OCI-LY3 (cell line): ENCODE data around the gene TFDP1.
A peak's percentile ranks its signal among the peaks of the same experiment; 100 is the strongest.

Experiments used
- H2AFZ ChIP-seq: fragments of 200-600, 300-600 bp; shearing (Covaris generic); 2 replicates; pipeline ENCODE4 v1.6.0; 2014; ENCODE audit warnings: antibody characterized with exemption, low read depth, low read length
- H3K27ac ChIP-seq: fragments of 200-600, 300-600 bp; sonication (generic); 2 replicates; pipeline ENCODE4 v1.5.1; 2014; ENCODE audit warnings: mild to moderate bottlenecking, low read length, moderate library complexity, mixed read lengths
- H3K27me3 ChIP-seq: fragments of 200-600, 300-600 bp; sonication (generic); 2 replicates; pipeline ENCODE4 v1.6.1; 2014; ENCODE audit warnings: low read depth, low read length, mixed read lengths
- H3K36me3 ChIP-seq: fragments of 200-600, 300-600 bp; sonication (generic); replicated peaks from 2 replicates; pipeline ENCODE3; 2014; ENCODE audit warnings: low read depth, low read length, mixed read lengths
- H3K4me1 ChIP-seq: fragments of 300-600, 200-600 bp; sonication (generic); 2 replicates; pipeline ENCODE4 v1.6.1; 2014; ENCODE audit warnings: low read length, mixed read lengths
- H3K4me2 ChIP-seq: fragments of 200-600, 300-600 bp; sonication (generic); 2 replicates; pipeline ENCODE4 v1.6.1; 2014; ENCODE audit warnings: low read length, mixed read lengths
- H3K4me3 ChIP-seq: fragments of 300-600, 200-600 bp; sonication (generic); 2 replicates; pipeline ENCODE4 v1.5.1; 2014; ENCODE audit warnings: antibody characterized with exemption, mild to moderate bottlenecking, low read length, moderate library complexity
- H3K79me2 ChIP-seq: fragments of 300-600, 200-600 bp; shearing (Covaris generic); 2 replicates; pipeline ENCODE4 v1.6.1; 2014; ENCODE audit warnings: mild to moderate bottlenecking, low read length, mixed read lengths
- H3K9ac ChIP-seq: fragments of 300-600, 200-600 bp; shearing (Covaris generic); 2 replicates; pipeline ENCODE4 v1.6.0; 2014; ENCODE audit warnings: mild to moderate bottlenecking, low read length, moderate library complexity
- H3K9me3 ChIP-seq: fragments of 200-600, 300-600 bp; shearing (Covaris generic); 2 replicates; pipeline ENCODE4 v1.6.1; 2014; ENCODE audit warnings: low read length, mixed read lengths; ENCODE audit not compliant: insufficient read depth
- H4K20me1 ChIP-seq: fragments of 200-600, 300-600 bp; sonication (generic); 2 replicates; pipeline ENCODE4 v1.6.1; 2016; ENCODE audit warnings: low read length, mixed read lengths; ENCODE audit not compliant: insufficient read depth
- EZH2phosphoT487 ChIP-seq: fragments of 200-600 bp; shearing (Covaris generic); IDR thresholded peaks from 2 replicates; pipeline ENCODE4 v1.6.1; 2018; ENCODE audit warnings: antibody characterized with exemption, mixed run types, low read depth
- TF ChIP-seq, protein P1 (sequence below): fragments of 200-600, 300-600 bp; sonication (generic); IDR thresholded peaks from 2 replicates; pipeline ENCODE4 v1.5.1; 2014; ENCODE audit warnings: antibody characterized with exemption, low read length, low read depth

The TFDP1 gene, protein sequence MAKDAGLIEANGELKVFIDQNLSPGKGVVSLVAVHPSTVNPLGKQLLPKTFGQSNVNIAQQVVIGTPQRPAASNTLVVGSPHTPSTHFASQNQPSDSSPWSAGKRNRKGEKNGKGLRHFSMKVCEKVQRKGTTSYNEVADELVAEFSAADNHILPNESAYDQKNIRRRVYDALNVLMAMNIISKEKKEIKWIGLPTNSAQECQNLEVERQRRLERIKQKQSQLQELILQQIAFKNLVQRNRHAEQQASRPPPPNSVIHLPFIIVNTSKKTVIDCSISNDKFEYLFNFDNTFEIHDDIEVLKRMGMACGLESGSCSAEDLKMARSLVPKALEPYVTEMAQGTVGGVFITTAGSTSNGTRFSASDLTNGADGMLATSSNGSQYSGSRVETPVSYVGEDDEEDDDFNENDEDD

GRCh38 chr13:113584205-113584869, at the start of gene TFDP1:
Gene TFDP1, plus strand, starts transcription at chr13:113584753. Its CDS starts 1,085 bp downstream, at chr13:113585838.
- peak within 1 kb of the TSS; percentile 85 for H3K9ac ChIP-seq
- peak within 1 kb of the TSS; percentile 71; the same call in 1 of the 2 replicates for H2AFZ ChIP-seq
- TF ChIP-seq, protein P1, sequence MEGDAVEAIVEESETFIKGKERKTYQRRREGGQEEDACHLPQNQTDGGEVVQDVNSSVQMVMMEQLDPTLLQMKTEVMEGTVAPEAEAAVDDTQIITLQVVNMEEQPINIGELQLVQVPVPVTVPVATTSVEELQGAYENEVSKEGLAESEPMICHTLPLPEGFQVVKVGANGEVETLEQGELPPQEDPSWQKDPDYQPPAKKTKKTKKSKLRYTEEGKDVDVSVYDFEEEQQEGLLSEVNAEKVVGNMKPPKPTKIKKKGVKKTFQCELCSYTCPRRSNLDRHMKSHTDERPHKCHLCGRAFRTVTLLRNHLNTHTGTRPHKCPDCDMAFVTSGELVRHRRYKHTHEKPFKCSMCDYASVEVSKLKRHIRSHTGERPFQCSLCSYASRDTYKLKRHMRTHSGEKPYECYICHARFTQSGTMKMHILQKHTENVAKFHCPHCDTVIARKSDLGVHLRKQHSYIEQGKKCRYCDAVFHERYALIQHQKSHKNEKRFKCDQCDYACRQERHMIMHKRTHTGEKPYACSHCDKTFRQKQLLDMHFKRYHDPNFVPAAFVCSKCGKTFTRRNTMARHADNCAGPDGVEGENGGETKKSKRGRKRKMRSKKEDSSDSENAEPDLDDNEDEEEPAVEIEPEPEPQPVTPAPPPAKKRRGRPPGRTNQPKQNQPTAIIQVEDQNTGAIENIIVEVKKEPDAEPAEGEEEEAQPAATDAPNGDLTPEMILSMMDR, result no peak
- no peak for TF ChIP-seq EZH2phosphoT487
- H3K4me1 ChIP-seq, result peaks cover 15% of the 10 kb centered on the region
- H3K9me3 ChIP-seq, result no peaks in the 10 kb centered on the region
- H3K27me3 ChIP-seq, result no peaks in the 10 kb centered on the region
- H4K20me1 ChIP-seq, result peaks cover 35% of the 10 kb centered on the region
- peaks cover 31% of the 10 kb centered on the region for H3K36me3 ChIP-seq
- peaks cover 52% of the 10 kb centered on the region for H3K79me2 ChIP-seq
- H3K27ac ChIP-seq, result peak within 1 kb of the TSS; percentile 30
- H3K4me2 ChIP-seq, result peak within 1 kb of the TSS; percentile 93
- peak within 1 kb of the TSS; percentile 96 for H3K4me3 ChIP-seq

DNA sequence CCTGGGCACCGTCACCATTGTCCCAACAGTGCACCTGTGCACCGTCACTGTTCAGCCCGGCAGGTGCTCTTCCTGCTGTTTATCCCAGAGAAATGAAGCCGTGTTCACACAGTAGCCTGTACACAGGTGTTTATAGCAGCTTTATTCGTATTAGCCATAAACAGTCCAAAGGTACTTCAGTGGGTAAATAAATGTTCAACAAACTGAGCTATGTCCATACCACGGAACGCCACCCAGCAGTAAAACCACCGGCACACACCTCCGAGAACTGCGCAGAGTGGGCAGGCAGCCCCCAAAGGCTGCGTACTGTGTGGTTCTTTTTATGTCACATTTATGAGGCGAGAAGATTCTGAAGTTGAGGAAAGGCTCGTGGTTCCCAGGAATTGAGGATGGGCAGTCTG, 49.2 kb upstream of the TFDP1 start:
- no peak overlapping the region for H3K4me3 ChIP-seq
- H3K27me3 ChIP-seq, result no peaks in the 10 kb centered on the region
- H3K27ac ChIP-seq, result no peak overlapping the region
- H3K9ac ChIP-seq, result no peak overlapping the region
- H3K4me1 ChIP-seq, result no peaks in the 10 kb centered on the region
- no peaks in the 10 kb centered on the region for H3K9me3 ChIP-seq
- H3K79me2 ChIP-seq, result no peaks in the 10 kb centered on the region
- H4K20me1 ChIP-seq, result no peaks in the 10 kb centered on the region; the same call in 1 of the 2 replicates
- no peak for TF ChIP-seq EZH2phosphoT487
- TF ChIP-seq, protein P1, result no peak
- peaks cover 4% of the 10 kb centered on the region for H3K36me3 ChIP-seq
- H3K4me2 ChIP-seq, result no peak overlapping the region
- H2AFZ ChIP-seq, result no peak overlapping the region

GRCh38 chr13:113536461-113537110, 48.0 kb upstream of the TFDP1 start:
- TF ChIP-seq EZH2phosphoT487, result no peak
- TF ChIP-seq, protein P1, result no peak
- Histone ChIP-seq H3K36me3 (peaks cover 10% of the 10 kb centered on the region), H3K4me2 (no peak overlapping the region), H3K27ac (no peak overlapping the region), H3K4me3 (no peak overlapping the region), H3K9ac (no peak overlapping the region), H2AFZ (no peak overlapping the region), H3K4me1 (no peaks in the 10 kb centered on the region), H3K79me2 (no peaks in the 10 kb centered on the region), H4K20me1 (no peaks in the 10 kb centered on the region; the same call in 1 of the 2 replicates), H3K9me3 (no peaks in the 10 kb centered on the region), H3K27me3 (no peaks in the 10 kb centered on the region)

DNA sequence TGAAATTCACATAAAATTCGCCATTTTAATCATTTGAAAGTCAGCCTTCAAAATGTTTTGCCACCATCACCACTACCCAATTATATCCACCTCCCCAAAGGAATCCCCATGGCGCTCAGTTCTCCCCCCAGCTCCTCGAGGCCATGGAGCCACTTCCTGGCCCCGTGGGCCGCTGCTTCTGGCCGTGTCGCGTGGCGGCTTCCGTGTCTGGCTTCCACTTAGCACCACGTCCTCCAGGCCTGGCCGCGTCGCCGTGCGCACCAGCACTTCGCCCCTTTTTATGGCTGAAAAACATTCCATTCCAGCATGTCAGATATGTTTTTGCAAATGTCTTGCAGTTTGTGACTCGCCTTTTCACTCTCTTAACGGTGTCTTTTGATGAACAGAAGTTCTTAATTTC, 47.3 kb upstream of the TFDP1 start:
- no peaks in the 10 kb centered on the region for H3K9me3 ChIP-seq
- no peak overlapping the region for H2AFZ ChIP-seq
- H3K79me2 ChIP-seq, result no peaks in the 10 kb centered on the region
- no peak for TF ChIP-seq EZH2phosphoT487
- TF ChIP-seq, protein P1, result no peak
- no peak overlapping the region for H3K4me2 ChIP-seq
- H4K20me1 ChIP-seq, result no peaks in the 10 kb centered on the region; the same call in 1 of the 2 replicates
- H3K27ac ChIP-seq, result no peak overlapping the region
- H3K4me1 ChIP-seq, result no peaks in the 10 kb centered on the region
- peaks cover 10% of the 10 kb centered on the region for H3K36me3 ChIP-seq
- H3K4me3 ChIP-seq, result no peak overlapping the region
- no peaks in the 10 kb centered on the region for H3K27me3 ChIP-seq
- no peak overlapping the region for H3K9ac ChIP-seq
